HFF-Myc (cell line): Measurements from ENCODE around the gene MICOS13.

Experiments
- DNase-seq: peaks from one replicate; pipeline ENCODE4 v3.0.0-alpha.2; 2011; ENCODE audit warnings: low read depth; ENCODE audit errors: extremely low read depth
- H3K4me3 ChIP-seq: replicated peaks from 2 replicates; pipeline ENCODE4 v1.5.1; 2011; ENCODE audit warnings: low read depth, mild to moderate bottlenecking, control low read depth, low read length
- CTCF ChIP-seq: IDR thresholded peaks from 2 replicates; pipeline ENCODE4 v1.5.1; 2012; ENCODE audit warnings: mild to moderate bottlenecking, low read depth, low read length, control low read depth; ENCODE audit errors: missing control alignments

The MICOS13 gene

GRCh38 chr19:5641171-5641570, 39.1 kb downstream of the MICOS13 start:
- no peak overlapping the region for H3K4me3 ChIP-seq
- DNase-seq: no peak
- no peak for TF ChIP-seq CTCF

- H3K4me3 ChIP-seq: no peak overlapping the region
- no peak for TF ChIP-seq CTCF
- no peak for DNase-seq
Measured at GRCh38 chr19:5637971-5638370, 42.3 kb downstream of the MICOS13 start.

DNA sequence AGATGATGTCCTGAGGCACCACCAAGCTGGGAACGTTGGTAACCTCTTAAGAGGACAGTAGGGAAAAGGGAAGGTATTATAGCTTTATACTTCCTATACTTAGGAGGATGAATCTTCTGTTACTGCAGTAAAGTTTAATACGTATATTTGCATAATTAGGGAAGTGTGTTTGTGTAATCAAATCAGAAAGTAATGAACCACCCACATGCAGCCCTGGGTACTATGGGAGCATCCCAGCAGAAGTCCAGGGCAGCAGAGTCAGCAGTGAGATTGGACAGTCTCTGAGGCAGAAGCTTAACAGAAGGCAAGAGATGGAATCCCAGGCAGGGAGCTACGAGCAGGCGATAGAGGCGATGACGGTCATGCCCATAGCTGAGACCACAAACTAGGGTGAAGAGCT, 44.9 kb downstream of the MICOS13 start:
- no peak overlapping the region for H3K4me3 ChIP-seq
- no peak for TF ChIP-seq CTCF
- no peak for DNase-seq

GRCh38 chr19:5632657-5633056, 47.7 kb downstream of the MICOS13 start:
- no peak overlapping the region for H3K4me3 ChIP-seq
- no peak for DNase-seq
- no peak for TF ChIP-seq CTCF

GRCh38 chr19:5632241-5632612, 48.1 kb downstream of the MICOS13 start:
- no peak for TF ChIP-seq CTCF
- DNase-seq: no peak
- no peak overlapping the region for H3K4me3 ChIP-seq

DNA sequence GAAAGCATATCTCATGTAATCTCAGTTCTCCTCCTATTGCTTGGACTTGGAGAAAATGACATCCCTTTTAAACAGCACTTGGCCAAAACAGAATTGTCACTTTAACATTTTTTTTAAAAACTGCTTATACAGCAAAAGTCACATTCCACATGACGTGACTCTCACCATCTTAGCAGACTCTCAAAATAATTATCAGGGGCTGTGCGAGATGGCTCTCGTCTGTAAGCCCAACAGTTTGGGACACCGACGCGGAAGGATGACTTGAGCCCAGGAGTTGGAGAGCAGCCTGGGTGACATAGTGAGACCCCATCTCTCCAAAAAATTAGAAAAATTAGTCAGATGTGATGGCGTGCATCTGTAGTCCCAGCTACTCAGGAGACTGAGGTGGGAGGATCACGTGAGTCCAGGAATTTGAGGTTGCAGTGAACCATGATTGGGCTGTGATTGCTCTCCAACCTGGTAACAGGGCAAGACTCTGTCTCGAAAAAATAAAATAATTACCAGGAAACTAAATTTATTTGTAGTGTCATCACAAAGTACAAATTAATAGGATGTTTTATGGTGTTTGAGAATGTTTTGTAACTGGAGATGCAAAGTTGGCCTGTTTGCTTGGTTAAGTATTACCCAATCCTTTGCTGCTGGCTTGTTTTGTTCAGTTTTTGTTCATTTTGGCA, 48.6 kb downstream of the MICOS13 start:
- no peak overlapping the region for H3K4me3 ChIP-seq
- no peak for TF ChIP-seq CTCF
- no peak for DNase-seq

GRCh38 chr19:5628919-5629481, 51.3 kb downstream of the MICOS13 start:
- H3K4me3 ChIP-seq: no peak overlapping the region
- DNase-seq: no peak
- no peak for TF ChIP-seq CTCF
